Medulla oblongata (tissue), 1 donor: ENCODE results near the gene NEGR1.
"Not testable (repeated sequence)": the region's sequence is repeated elsewhere in the genome, so short reads cannot be mapped to it uniquely, and the experiment has no call there.

Experiments
- DNase-seq: peaks from one replicate; pipeline ENCODE4 v3.0.0-alpha.2; 2015; ENCODE audit errors: extremely low spot score

NEGR1 gene

GRCh38 chr1:72282271-72283021 is at the start of gene NEGR1:
Gene NEGR1, minus strand, starts transcription at chr1:72282539.
- DNase-seq: peak; percentile 89

- DNase-seq: no peak
Measured at GRCh38 chr1:72326494-72326893, 44.2 kb upstream of the NEGR1 start.

- no peak for DNase-seq
Measured at GRCh38 chr1:72324451-72324850, 42.1 kb upstream of the NEGR1 start.

- no peak for DNase-seq
Measured at GRCh38 chr1:72322910-72323309, 40.6 kb upstream of the NEGR1 start.

GRCh38 chr1:72296501-72296900 is 14.2 kb upstream of the NEGR1 start:
- peak; percentile 1 for DNase-seq

- peak; percentile 1 for DNase-seq
Measured at GRCh38 chr1:72288886-72289285, 6.5 kb upstream of the NEGR1 start.

GRCh38 chr1:72286401-72286800 is 4.1 kb upstream of the NEGR1 start:
- no peak for DNase-seq

- peak; percentile 72 for DNase-seq
Measured at GRCh38 chr1:72285074-72285425, 2.7 kb upstream of the NEGR1 start.

GRCh38 chr1:72284348-72285073 is 2.2 kb upstream of the NEGR1 start:
- DNase-seq: peak; percentile 84

GRCh38 chr1:72284084-72284347 is 1.7 kb upstream of the NEGR1 start:
- DNase-seq: no peak

- DNase-seq: peak; percentile 92
Measured at GRCh38 chr1:72283307-72284083, 1.2 kb upstream of the NEGR1 start.

- no peak for DNase-seq
Measured at GRCh38 chr1:72283022-72283306, 625 bp upstream of the NEGR1 start.

- peak; percentile 55 for DNase-seq
Measured at GRCh38 chr1:72281637-72282270, 585 bp downstream of the NEGR1 start.

GRCh38 chr1:72281144-72281543 is 1.2 kb downstream of the NEGR1 start:
- DNase-seq: peak; percentile 42

GRCh38 chr1:72280711-72281110 is 1.6 kb downstream of the NEGR1 start:
- DNase-seq: peak; percentile 31

- DNase-seq: peak; percentile 27
Measured at GRCh38 chr1:72280131-72280530, 2.2 kb downstream of the NEGR1 start.

GRCh38 chr1:72278461-72278860 is 3.9 kb downstream of the NEGR1 start:
- DNase-seq: no peak

GRCh38 chr1:72271555-72272085 is 10.7 kb downstream of the NEGR1 start:
- no peak for DNase-seq

- no peak for DNase-seq
Measured at GRCh38 chr1:72262735-72263134, 19.6 kb downstream of the NEGR1 start.

GRCh38 chr1:72253132-72253531 is 29.2 kb downstream of the NEGR1 start:
- peak; percentile 11 for DNase-seq

GRCh38 chr1:72241397-72241796 is 40.9 kb downstream of the NEGR1 start:
- no peak for DNase-seq

GRCh38 chr1:72235931-72236330 is 46.4 kb downstream of the NEGR1 start:
- DNase-seq: not testable (repeated sequence)
